Heart left ventricle (tissue), 16 donors: Measurements from ENCODE around the gene PSAPL1. TPM values are rescaled to one million over a fixed set of nuclear protein-coding genes. Genes with fewer than 3 reads are reported as not detected.

ENCODE experiments used
- ATAC-seq, 4 donors: fragments of 200-7000 bp; cut with Tn5 transposase; one replicate each; pipeline ENCODE4 v1.9.1; 2020 to 2022; ENCODE audit warnings: moderate library complexity in 4 of 4, mild to moderate bottlenecking in 3 of 4, moderate number of reproducible peaks in 1 of 4
- DNase-seq, 5 donors: peaks; one replicate each; pipeline ENCODE4 v3.0.0-alpha.2; 2020
- H3K27ac ChIP-seq, 12 donors: fragments of 200-600 bp; sonication (generic) in 4 of 12; one replicate each; pipeline versions ENCODE4 v1.5.0 to v1.8.0; 2016 to 2022; ENCODE audit warnings: mild to moderate bottlenecking in 2 of 12
- H3K27me3 ChIP-seq, 9 donors: fragments of 200-600 bp; sonication (generic) in 2 of 9; one replicate each; pipeline versions ENCODE4 v1.5.1 to v1.8.0; 2016 to 2022; ENCODE audit warnings: mild to moderate bottlenecking in 3 of 9
- H3K36me3 ChIP-seq, 9 donors: fragments of 200-600 bp; sonication (generic) in 2 of 9; one replicate each; pipeline versions ENCODE4 v1.5.0 to v1.8.0; 2018 to 2022; ENCODE audit warnings: mild to moderate bottlenecking in 2 of 9
- H3K4me1 ChIP-seq, 12 donors: fragments of 200-600 bp; sonication (generic) in 4 of 12; one replicate each; pipeline versions ENCODE4 v1.5.0 to v1.8.0; 2016 to 2022; ENCODE audit warnings: mild to moderate bottlenecking in 3 of 12
- H3K4me3 ChIP-seq, 12 donors: fragments of 200-600 bp; sonication (generic) in 4 of 12; one replicate each; pipeline versions ENCODE4 v1.5.0 to v1.8.0; 2017 to 2022; ENCODE audit warnings: mild to moderate bottlenecking in 9 of 12, moderate library complexity in 4 of 12
- H3K9me3 ChIP-seq, 12 donors: fragments of 200-600 bp; sonication (generic) in 4 of 12; one replicate each; pipeline versions ENCODE4 v1.5.0 to v1.8.0; 2016 to 2022; ENCODE audit warnings: mild to moderate bottlenecking in 1 of 12
- CTCF ChIP-seq, 12 donors: fragments of 200-600 bp; sonication (generic) in 4 of 12; IDR thresholded peaks; one replicate each; pipeline versions ENCODE4 v1.5.0 to v1.8.0; 2018 to 2022; ENCODE audit warnings: antibody characterized with exemption in 12 of 12, mild to moderate bottlenecking in 5 of 12
- POLR2A ChIP-seq, 2 donors: fragments of 450-650 bp; IDR thresholded peaks; one replicate each; pipeline ENCODE4 v1.6.1; 2017; ENCODE audit warnings: antibody characterized with exemption in 2 of 2, mild to moderate bottlenecking in 2 of 2, moderate library complexity in 2 of 2
- WGBS, 4 donors: extraction: QIAGEN DNeasy Blood & Tissue Kit in 2 of 4; methylation state at CpG; one replicate each; pipeline versions ENCODE4 v1.1.5 to v1.1.7; 2013 to 2018; 5-methylcytosine and 5-hydroxymethylcytosine counted together
- intact Hi-C, 10 donors: fragments of 100-400 bp; cut with DNase I; formaldehyde crosslinking; loops; one replicate each; pipeline versions ENCODE4 v1.11.1 to v1.14.2; 2022
- polyA plus RNA-seq, 2 donors: library from polyadenylated mRNA; stranded (reverse); fragments of 200-250 nt; gene quantifications; one replicate each; pipeline ENCODE4 v1.2.3, GENCODE V29; 2013
- total RNA-seq, 9 donors: library from RNA; depleted of rRNA in 2 of 9; stranded (reverse); fragments of >200 nt in 2 of 9; fragmentation: NEBNext Ultra II Directional in 3 of 9; extraction: Animal tissue kit (Norgen Biotek cat#: 25700) in 3 of 9; gene quantifications; one replicate each; pipeline versions ENCODE4 v1.1.0 to v1.2.4, GENCODE V29; 2016 to 2023
- donor health status: ischemic (EF 13 %, LVEDD 7.1; RV severe dilation, severe dysfunction).
- donor health status: healthy with polysubstance abuse.
- donor health status: DM: no; HTN: yes; CAD: no.
- donor health status: DM: no; HTN: no; CAD: no.
- donor health status: ischemic (EF 25% LVEDD 6.9; RV normal size, moderate dysfunction).
- donor health status: ischemic (EF 25% LVEDD 5.7; RV mildly dilated, moderate dysfunction).
- donor health status: healthy.
- donor health status: DM: yes; HTN: yes; CAD: no.
- donor health status: ischemic (EF 35%, LVEDD 5.7; RV mildly dilated, moderate dysfunction).
- donor health status: nonischemic (EF 11% LVEDD 7.7; RV severe dilation, severe dysfunction).
- donor health status: DM: yes; HTN: yes; CAD: no.
- donor health status: PGD.
- donor health status: ischemic (EF 29% LVEDD 5.4; RV normal size, mild dysfunction).
- donor health status: nonischemic (EF 23%, LVEDD 6.1; RV moderate dilation, normal function).

The PSAPL1 gene
- total and polyA plus RNA-seq, 11 donors, result 0.11 TPM; not detected in 10

GRCh38 chr4:7428261-7429068 is 6.3 kb downstream of the PSAPL1 start:
- no peaks in the 10 kb centered on the region for H3K36me3 ChIP-seq
- no peak overlapping the region for H3K4me3 ChIP-seq
- H3K27ac ChIP-seq, result no peak overlapping the region
- H3K4me1 ChIP-seq, result peaks cover 0 to 5% (median 0%) of the 10 kb centered on the region in 12 donors
- peak in 4 of 5 donors; percentile 1 to 29 (median 14) for DNase-seq
- TF ChIP-seq POLR2A (IDR thresholded peaks at IDR 0.05) (no peak), CTCF (IDR thresholded peaks at IDR 0.05) (no peak)
- H3K27me3 ChIP-seq, result no peaks in the 10 kb centered on the region
- no peaks in the 10 kb centered on the region for H3K9me3 ChIP-seq
- WGBS, 4 donors, result 69 to 78% (median 77%) methylated on average over 16 of the region's 16 CpGs
- intact Hi-C loops, result no loop called here
- no peak for ATAC-seq

GRCh38 chr4:7427831-7428260 is 6.9 kb downstream of the PSAPL1 start:
- Histone ChIP-seq H3K9me3 (no peaks in the 10 kb centered on the region), H3K36me3 (no peaks in the 10 kb centered on the region), H3K27me3 (no peaks in the 10 kb centered on the region), H3K27ac (no peak overlapping the region), H3K4me3 (no peak overlapping the region), H3K4me1 (peaks cover 0 to 5% (median 0%) of the 10 kb centered on the region in 12 donors)
- intact Hi-C loops, result no loop called here
- ATAC-seq (no peak), DNase-seq (peak in 3 of 5 donors; percentile 3 to 17 (median 14))
- no peak for TF ChIP-seq POLR2A (IDR thresholded peaks at IDR 0.05)
- no peak for TF ChIP-seq CTCF (IDR thresholded peaks at IDR 0.05)
- WGBS, 4 donors, result 77 to 93% (median 82%) methylated on average over 3 to 13 of the region's 13 CpGs

- Histone ChIP-seq H3K27me3 (no peaks in the 10 kb centered on the region), H3K9me3 (no peaks in the 10 kb centered on the region), H3K27ac (no peak overlapping the region), H3K4me3 (no peak overlapping the region), H3K4me1 (peaks cover 0 to 5% (median 0%) of the 10 kb centered on the region in 12 donors), H3K36me3 (no peaks in the 10 kb centered on the region)
- ATAC-seq (no peak), DNase-seq (peak in 3 of 5 donors; percentile 2 to 42 (median 9))
- 59 to 76% (median 74%) methylated on average over 10 of the region's 10 CpGs for WGBS, 4 donors
- TF ChIP-seq CTCF (IDR thresholded peaks at IDR 0.05) (no peak), POLR2A (IDR thresholded peaks at IDR 0.05) (no peak)
- intact Hi-C loops, result no loop called here
Observed at GRCh38 chr4:7427361-7427760, 7.4 kb downstream of the PSAPL1 start.

- ATAC-seq, result no peak
- no peak for TF ChIP-seq CTCF (IDR thresholded peaks at IDR 0.05)
- no peak for TF ChIP-seq POLR2A (IDR thresholded peaks at IDR 0.05)
- peak in 3 of 5 donors; percentile 6 to 56 (median 13) for DNase-seq
- WGBS, 4 donors, result 80 to 92% (median 89%) methylated on average over 17 to 20 of the region's 20 CpGs
- Histone ChIP-seq H3K27ac (no peak overlapping the region), H3K9me3 (no peaks in the 10 kb centered on the region), H3K27me3 (no peaks in the 10 kb centered on the region), H3K36me3 (no peaks in the 10 kb centered on the region), H3K4me3 (no peak overlapping the region), H3K4me1 (peaks cover 0 to 5% (median 0%) of the 10 kb centered on the region in 12 donors)
- intact Hi-C loops, result no loop called here
Observed at GRCh38 chr4:7426525-7427171, 8.1 kb downstream of the PSAPL1 start.
